ENCODE results near the gene MPRIP.
"Not testable (repeated sequence)": the region's sequence is repeated elsewhere in the genome, so short reads cannot be mapped to it uniquely, and the experiment has no call there.

Gene MPRIP

DNA sequence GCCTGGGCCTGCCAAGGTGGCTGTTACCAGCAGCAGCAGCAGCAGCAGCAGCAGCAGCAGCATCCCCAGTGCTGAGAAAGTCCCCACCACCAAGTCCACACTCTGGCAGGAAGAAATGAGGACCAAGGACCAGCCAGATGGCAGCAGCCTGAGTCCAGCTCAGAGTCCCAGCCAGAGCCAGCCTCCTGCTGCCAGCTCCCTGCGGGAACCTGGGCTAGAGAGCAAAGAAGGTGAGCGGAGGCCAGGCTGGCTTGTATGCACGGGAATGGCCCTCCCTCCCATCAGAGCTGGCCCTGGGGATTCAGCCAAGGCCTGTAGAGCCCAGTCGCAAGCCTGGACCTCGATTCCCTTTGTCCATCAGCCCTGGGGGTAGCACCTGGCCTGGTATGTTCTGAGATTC, 94.0 kb downstream of the MPRIP start:
- H3K9me3 Mint-ChIP-seq; H3K4me1 Mint-ChIP-seq (ENCODE audit: low read depth); H3K27ac Mint-ChIP-seq; H3K27me3 Mint-ChIP-seq (ENCODE audit: low read depth); DNase-seq (ENCODE audit: low spot score); H3K4me3 Mint-ChIP-seq; H3K36me3 Mint-ChIP-seq (ENCODE audit: low read depth): not testable (repeated sequence)

DNA sequence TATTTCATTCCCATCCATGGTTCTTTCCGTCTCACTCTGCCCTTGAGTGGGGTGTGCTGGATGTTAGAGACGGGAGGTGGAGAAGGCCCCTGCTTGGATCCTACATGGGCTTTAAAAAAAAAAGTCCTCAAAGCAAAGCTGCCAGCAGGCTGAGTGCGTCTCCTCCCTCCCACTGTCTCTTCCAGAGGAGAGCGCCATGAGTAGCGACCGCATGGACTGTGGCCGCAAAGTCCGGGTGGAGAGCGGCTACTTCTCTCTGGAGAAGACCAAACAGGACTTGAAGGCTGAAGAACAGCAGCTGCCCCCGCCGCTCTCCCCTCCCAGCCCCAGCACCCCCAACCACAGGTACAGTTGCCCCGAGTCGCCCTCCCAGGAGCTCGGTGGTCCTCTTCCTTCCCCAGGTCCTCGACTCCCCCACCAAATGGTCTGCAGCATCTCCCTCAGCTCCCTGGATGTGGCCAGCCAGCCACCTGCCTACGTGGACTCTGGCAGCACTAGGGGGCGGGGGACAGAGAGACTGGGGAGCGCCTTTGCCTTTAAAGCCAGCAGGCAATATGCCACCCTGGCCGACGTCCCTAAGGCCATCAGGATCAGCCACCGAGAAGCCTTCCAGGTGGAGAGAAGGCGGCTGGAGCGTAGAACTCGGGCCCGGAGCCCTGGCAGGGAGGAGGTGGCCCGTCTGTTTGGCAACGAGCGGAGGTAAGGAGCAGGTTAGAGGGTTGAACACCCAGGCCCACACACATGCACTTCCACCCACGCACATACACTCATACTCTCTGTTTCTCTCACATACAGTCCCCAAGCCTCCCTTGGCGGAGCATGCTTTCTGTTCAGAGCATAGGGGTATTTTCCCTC, 95.7 kb downstream of the MPRIP start:
- Mint-ChIP-seq H3K27ac (no peak overlapping the region), H3K4me3 (no peak overlapping the region), H3K36me3 (ENCODE audit: low read depth) (peaks cover 12% of the 10 kb centered on the region), H3K27me3 (ENCODE audit: low read depth) (no peaks in the 10 kb centered on the region), H3K9me3 (no peaks in the 10 kb centered on the region), H3K4me1 (ENCODE audit: low read depth) (peaks cover 5% of the 10 kb centered on the region)
- no peak for DNase-seq (ENCODE audit: low spot score)

- Mint-ChIP-seq H3K27me3 (ENCODE audit: low read depth) (no peaks in the 10 kb centered on the region), H3K9me3 (no peaks in the 10 kb centered on the region), H3K36me3 (ENCODE audit: low read depth) (peaks cover 12% of the 10 kb centered on the region), H3K4me3 (no peak overlapping the region), H3K27ac (no peak overlapping the region), H3K4me1 (ENCODE audit: low read depth) (peaks cover 5% of the 10 kb centered on the region)
- DNase-seq (ENCODE audit: low spot score) = no peak
These were observed 97.8 kb downstream of the MPRIP start for GRCh38 chr17:17139972-17140589.

GRCh38 chr17:17140590-17140980, 98.3 kb downstream of the MPRIP start:
- H3K27me3 Mint-ChIP-seq (ENCODE audit: low read depth) = no peaks in the 10 kb centered on the region
- DNase-seq (ENCODE audit: low spot score) = no peak
- H3K4me3 Mint-ChIP-seq = no peak overlapping the region
- no peak overlapping the region for H3K27ac Mint-ChIP-seq
- H3K4me1 Mint-ChIP-seq (ENCODE audit: low read depth) = peaks cover 5% of the 10 kb centered on the region
- H3K36me3 Mint-ChIP-seq (ENCODE audit: low read depth) = peaks cover 13% of the 10 kb centered on the region
- no peaks in the 10 kb centered on the region for H3K9me3 Mint-ChIP-seq

- Mint-ChIP-seq H3K9me3 (no peaks in the 10 kb centered on the region), H3K36me3 (ENCODE audit: low read depth) (peaks cover 15% of the 10 kb centered on the region), H3K27ac (no peak overlapping the region), H3K4me1 (ENCODE audit: low read depth) (peaks cover 5% of the 10 kb centered on the region), H3K4me3 (no peak overlapping the region), H3K27me3 (ENCODE audit: low read depth) (no peaks in the 10 kb centered on the region)
- no peak for DNase-seq (ENCODE audit: low spot score)
These were observed 99.0 kb downstream of the MPRIP start for GRCh38 chr17:17141279-17141678.

- Mint-ChIP-seq H3K27ac (peak overlapping the region; percentile 21), H3K27me3 (ENCODE audit: low read depth) (no peaks in the 10 kb centered on the region), H3K4me1 (ENCODE audit: low read depth) (peaks cover 5% of the 10 kb centered on the region), H3K9me3 (no peaks in the 10 kb centered on the region), H3K36me3 (ENCODE audit: low read depth) (peaks cover 18% of the 10 kb centered on the region), H3K4me3 (no peak overlapping the region)
- peak; percentile 19 for DNase-seq (ENCODE audit: low spot score)
These were observed 99.7 kb downstream of the MPRIP start for GRCh38 chr17:17141860-17142552.

DNA sequence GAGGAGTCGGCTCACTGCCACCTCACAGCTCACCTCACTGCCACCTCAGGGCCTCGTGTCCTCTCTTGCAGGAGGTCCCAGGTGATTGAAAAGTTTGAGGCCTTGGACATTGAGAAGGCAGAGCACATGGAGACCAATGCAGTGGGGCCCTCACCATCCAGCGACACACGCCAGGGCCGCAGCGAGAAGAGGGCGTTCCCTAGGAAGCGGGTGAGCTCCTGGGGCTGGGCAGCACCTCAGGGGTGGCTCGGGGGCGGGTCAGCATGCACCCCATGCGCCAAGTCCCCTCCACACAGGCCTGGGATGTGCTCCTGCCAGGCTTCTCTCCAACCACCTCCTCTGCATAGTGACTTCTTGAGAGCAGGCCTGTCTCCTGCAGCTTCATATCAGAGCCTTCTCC, 100.3 kb downstream of the MPRIP start:
- Mint-ChIP-seq H3K27me3 (ENCODE audit: low read depth) (no peaks in the 10 kb centered on the region), H3K36me3 (ENCODE audit: low read depth) (peaks cover 22% of the 10 kb centered on the region), H3K4me1 (ENCODE audit: low read depth) (peaks cover 5% of the 10 kb centered on the region), H3K27ac (no peak overlapping the region), H3K9me3 (no peaks in the 10 kb centered on the region), H3K4me3 (no peak overlapping the region)
- no peak for DNase-seq (ENCODE audit: low spot score)

GRCh38 chr17:17143501-17143900, 101.2 kb downstream of the MPRIP start:
- Mint-ChIP-seq H3K4me3 (no peak overlapping the region), H3K27me3 (ENCODE audit: low read depth) (no peaks in the 10 kb centered on the region)

GRCh38 chr17:17144061-17144460, 101.8 kb downstream of the MPRIP start:
- Mint-ChIP-seq H3K4me1 (ENCODE audit: low read depth) (peaks cover 5% of the 10 kb centered on the region), H3K36me3 (ENCODE audit: low read depth) (peaks cover 30% of the 10 kb centered on the region), H3K27ac (no peak overlapping the region), H3K27me3 (ENCODE audit: low read depth) (no peaks in the 10 kb centered on the region), H3K9me3 (no peaks in the 10 kb centered on the region), H3K4me3 (no peak overlapping the region)
- no peak for DNase-seq (ENCODE audit: low spot score)

More at GRCh38 chr17:17143501-17143900, 101.2 kb downstream of the MPRIP start:
- Mint-ChIP-seq H3K9me3 (no peaks in the 10 kb centered on the region), H3K4me1 (ENCODE audit: low read depth) (peaks cover 5% of the 10 kb centered on the region), H3K27ac (no peak overlapping the region), H3K36me3 (ENCODE audit: low read depth) (peaks cover 30% of the 10 kb centered on the region)
- DNase-seq (ENCODE audit: low spot score) = no peak

GRCh38 chr17:17144916-17145665, 102.8 kb downstream of the MPRIP start:
- Mint-ChIP-seq H3K27me3 (ENCODE audit: low read depth) (no peaks in the 10 kb centered on the region), H3K36me3 (ENCODE audit: low read depth) (peaks cover 37% of the 10 kb centered on the region), H3K4me1 (ENCODE audit: low read depth) (peaks cover 7% of the 10 kb centered on the region), H3K27ac (peak overlapping the region; percentile 7), H3K9me3 (no peaks in the 10 kb centered on the region), H3K4me3 (no peak overlapping the region)
- no peak for DNase-seq (ENCODE audit: low spot score)

DNA sequence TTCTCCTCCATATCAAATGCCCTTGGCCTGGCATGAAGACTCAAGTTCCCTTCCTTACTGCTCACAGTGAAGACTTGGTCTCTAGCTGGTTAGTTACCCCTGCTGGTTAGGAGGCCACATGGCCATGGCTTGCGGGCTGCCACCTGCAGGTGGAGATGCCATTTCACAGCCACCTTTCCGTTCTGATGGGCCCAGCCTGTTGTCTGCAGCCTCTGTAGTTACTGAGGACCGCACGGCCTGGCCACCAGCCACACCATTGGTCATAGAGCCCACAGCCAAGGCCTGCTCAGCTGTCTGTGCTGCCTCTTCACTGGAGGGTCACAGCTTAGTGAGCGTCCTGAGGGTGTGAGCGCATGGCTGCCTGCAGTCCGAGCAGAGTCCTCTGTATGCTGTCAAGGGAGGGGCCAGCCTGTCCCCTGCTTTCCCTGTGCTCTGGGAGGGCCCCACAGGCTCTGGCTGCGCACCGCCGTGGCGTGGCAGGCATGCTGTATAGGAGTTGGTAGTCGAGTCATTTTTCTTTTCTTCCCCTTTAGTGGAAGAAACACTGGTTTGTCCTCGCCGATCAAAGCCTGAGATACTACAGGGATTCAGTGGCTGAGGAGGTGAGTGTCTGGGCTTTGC, 104.6 kb downstream of the MPRIP start:
- Mint-ChIP-seq H3K27ac (peak overlapping the region; percentile 10), H3K27me3 (ENCODE audit: low read depth) (no peaks in the 10 kb centered on the region), H3K4me3 (no peak overlapping the region), H3K9me3 (no peaks in the 10 kb centered on the region), H3K4me1 (ENCODE audit: low read depth) (peaks cover 16% of the 10 kb centered on the region), H3K36me3 (ENCODE audit: low read depth) (peaks cover 48% of the 10 kb centered on the region)
- DNase-seq (ENCODE audit: low spot score) = no peak

DNA sequence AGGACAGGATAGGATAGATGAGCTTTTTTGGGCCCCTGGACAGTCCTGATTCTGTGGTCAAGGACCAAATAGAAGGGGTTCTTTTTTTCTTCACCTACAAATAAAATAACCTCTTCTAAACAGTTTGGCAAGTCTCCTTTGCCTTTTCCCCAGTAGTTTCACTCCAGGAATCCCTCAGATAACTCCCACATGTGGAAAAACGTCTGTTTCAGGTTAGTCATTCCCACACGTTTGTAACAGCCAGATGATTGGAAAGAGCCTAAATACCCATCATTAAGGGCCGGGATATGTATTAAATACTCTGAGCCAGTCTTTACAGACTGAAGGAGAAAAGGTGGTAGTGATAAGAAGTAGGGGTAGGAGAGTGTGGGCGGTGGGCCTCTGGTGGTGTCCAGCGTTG, 105.6 kb downstream of the MPRIP start:
- Mint-ChIP-seq H3K27me3 (ENCODE audit: low read depth) (no peaks in the 10 kb centered on the region), H3K9me3 (no peaks in the 10 kb centered on the region), H3K4me3 (no peak overlapping the region), H3K4me1 (ENCODE audit: low read depth) (peaks cover 16% of the 10 kb centered on the region), H3K27ac (no peak overlapping the region), H3K36me3 (ENCODE audit: low read depth) (peaks cover 50% of the 10 kb centered on the region)
- DNase-seq (ENCODE audit: low spot score) = no peak

Data from T-helper 2 cell treated with Interferon-gamma antibody and Interleukin-4, amounts not matched to agents 5 μg/mL and 100 μg/mL, for 36 hours (primary cell).